DMS 273 treated with DMSO at 0.1 percent for 48 hours (cell line): ENCODE data around the gene MTOR.
A peak's percentile ranks its signal among the peaks of the same experiment; 100 is the strongest.

ENCODE experiments used
- DNase-seq: peaks from one replicate; lab custom pipeline; 2025; lab: John Stamatoyannopoulos, UW

Gene MTOR

DNA sequence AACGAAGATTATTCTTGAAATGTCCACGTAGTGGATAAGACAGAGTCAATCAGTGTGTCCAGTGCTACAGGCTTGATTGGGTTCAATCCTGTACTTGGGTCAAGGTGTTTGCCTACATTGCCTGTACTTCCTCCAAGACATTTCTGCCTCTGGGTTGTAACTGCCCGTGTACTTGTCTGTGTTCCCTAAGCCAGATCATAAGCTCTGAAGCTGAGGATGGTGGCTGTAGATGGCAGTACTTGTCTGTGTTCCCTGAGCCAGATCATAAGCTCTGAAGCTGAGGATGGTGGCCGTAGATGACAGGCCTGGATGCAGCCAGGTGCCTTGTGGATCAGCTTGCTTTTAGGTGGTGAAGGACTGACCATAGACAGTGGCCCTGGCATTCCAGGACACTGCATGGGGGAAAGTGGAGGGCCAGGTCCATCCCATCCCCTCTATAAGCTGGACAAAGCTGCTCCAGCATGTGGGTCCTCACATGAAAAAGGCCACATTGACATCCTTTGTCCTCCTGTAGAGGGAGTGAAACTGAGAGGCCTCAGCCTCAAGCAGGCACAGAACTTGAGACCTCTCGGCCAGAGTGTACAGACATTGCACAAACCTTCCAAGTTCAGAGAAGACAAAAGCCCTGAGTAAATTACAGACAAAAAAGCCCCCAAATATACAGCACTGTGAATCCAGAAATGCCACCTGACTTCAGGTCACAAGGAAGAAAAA is 200.5 kb downstream of the MTOR start:
- DNase-seq, result no peak

DNA sequence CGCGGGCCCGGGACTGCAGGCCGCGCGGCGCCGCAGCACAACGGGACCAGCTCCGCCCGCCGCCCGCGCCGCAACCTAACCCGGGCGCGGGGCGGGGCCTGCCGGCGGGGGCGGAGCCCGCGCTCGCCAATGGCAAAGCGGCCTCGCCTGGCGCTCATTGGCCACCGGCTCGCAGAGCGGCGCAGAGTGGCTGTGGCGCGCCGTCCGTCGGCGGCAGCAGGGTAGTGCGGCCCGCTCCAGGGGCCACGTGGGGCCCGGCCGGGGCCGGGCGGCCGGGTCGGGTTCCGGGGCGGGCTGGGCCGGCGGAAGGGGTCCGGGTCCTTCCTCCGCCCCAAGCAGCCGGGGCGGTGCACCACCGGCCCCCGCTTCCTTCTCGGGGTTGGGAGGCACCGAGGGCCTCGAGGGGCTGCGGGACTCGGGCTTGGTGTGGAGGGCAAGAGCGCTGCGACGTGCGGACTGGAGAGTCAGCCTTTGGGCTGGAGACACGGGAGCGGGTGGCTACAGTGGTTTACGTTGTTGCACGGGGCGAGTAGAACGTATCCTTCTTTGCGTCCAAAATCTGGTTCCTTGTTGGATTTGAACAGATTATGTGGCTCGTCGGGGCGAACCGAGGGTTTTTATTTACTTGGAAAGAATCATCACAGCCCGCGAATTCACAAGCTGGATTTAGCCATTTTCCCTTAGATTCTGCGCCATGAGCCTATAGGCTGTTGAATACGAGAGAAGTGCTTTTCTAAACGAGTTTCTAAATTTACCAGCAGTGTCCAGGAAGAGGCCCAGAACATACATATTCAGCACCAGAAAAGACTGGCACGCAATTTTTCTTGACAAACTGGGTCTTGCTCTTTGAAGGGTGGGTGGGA is 202.2 kb downstream of the MTOR start, which contains the start of gene SRM:
Gene SRM, minus strand, starts transcription at position 51 of the 863 bp plus-strand sequence. CDS start 75 bp downstream, outside the sequence.
- peak; percentile 76 for DNase-seq

DNA sequence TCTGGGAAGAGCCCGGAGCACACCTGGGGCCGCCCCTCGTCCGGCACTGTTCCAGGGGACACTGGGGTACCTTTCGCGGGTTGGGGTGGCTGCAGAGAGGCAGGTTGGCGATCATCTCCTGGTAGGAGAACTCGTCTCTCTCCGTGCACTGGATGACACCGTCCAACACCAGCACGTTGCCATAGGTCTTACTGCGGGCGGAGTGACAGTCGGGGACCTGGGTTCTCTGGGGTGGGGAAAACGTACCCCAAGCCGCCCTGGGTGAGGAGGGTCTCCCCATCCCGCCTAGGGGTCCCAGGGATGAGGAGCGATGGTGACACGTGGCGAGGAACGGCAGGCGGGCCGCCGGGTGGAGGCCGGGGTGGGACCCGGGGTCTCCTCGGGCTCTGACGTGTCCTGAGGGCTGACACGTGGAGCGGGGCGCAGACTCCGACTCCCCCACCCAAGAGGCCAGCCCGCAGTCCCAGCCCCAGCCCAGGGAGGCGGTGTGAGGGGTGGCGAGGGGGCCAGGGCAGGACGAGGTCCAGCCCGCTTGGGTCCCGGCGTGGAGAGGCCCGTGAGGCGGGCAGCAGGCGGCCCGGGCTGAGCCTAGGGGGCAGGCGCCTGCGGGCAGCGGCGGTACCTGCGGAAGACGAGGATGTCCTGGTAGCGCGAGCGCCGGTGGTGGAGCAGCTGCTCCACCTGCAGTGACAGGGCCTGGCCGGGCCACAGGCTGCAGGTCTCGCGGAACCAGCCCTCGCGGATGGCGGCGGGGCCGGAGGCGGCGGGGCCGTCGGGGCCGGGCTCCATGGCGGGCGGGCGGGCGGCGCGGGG is 203.0 kb downstream of the MTOR start:
- no peak for DNase-seq

DNA sequence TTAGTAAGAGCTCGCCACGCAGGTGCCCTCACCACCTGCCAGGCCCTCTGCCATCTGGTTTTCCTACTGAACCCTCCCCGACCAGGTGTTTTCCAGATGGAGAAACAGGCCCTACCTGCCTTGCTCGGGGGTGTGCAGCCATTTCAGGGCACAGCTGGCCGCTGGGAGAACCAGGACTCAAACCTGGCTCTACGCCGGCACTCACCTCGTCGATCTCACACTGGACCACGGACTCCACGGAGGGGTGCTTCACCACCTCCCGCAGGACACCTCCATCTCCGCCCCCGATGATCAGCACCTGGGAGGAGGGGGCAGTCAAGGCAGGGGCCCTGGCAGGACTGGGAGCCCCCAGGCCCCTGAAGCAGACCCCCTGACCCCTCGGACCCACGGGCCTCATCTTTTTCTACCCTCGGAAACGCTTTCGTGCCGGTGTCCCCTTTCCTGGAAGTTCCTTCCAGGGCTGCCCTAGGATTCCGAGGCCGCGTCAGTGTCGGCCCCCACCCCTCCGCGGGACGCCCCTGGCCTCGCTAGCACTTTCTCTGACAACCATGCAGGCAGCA is 203.7 kb downstream of the MTOR start:
- no peak for DNase-seq

DNA sequence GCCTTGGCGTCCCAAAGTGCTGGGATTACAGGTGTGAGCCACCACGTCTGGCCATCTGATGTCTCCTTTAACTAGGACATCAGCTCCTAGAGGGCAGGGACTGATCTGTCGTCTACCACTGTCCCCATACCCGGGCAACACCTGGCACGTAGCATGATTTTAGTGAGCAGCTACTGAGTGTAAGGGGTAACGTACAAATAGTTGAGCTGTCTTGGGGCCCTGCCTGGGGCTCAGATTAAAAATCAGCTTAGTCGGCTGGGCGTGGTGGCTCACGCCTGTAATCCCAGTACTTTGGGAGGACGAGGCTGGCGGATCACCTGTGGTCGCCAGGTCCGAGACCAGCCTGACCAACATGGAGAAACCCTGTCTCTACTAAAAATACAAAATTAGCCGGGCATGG is 204.3 kb downstream of the MTOR start:
- no peak for DNase-seq

DNA sequence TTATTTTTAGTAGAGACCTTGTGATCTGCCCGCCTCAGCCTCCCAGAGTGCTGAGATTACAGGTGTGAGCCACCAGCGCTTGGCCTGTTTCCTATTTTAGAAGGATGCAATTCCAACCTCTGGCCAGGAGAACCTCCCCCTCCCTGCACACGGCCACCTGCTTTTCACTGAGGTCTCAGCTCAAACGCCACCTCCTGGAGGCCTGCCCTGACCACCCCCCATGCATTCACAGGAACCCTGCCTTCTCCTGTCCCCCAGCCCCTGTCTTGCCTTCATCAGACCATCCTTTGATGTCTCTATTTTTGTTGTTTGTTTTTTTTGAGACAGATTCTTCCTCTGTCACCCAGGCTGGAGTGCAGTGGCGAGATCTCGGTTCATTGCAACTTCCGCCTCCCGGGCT is 204.9 kb downstream of the MTOR start:
- DNase-seq, result no peak
